Activated gamma-delta T cell treated with anti-CD3 and anti-CD28 coated beads, Interleukin-2, amount 50 U/mL, for 16 hours (primary cell): ENCODE results near the gene SARS2.
"Not testable (repeated sequence)": the region's sequence is repeated elsewhere in the genome, so short reads cannot be mapped to it uniquely, and the experiment has no call there.

Experiments
- DNase-seq: peaks from one replicate; pipeline ENCODE4 v3.0.0-alpha.2; 2020; ENCODE audit warnings: low read depth

Gene SARS2, protein sequence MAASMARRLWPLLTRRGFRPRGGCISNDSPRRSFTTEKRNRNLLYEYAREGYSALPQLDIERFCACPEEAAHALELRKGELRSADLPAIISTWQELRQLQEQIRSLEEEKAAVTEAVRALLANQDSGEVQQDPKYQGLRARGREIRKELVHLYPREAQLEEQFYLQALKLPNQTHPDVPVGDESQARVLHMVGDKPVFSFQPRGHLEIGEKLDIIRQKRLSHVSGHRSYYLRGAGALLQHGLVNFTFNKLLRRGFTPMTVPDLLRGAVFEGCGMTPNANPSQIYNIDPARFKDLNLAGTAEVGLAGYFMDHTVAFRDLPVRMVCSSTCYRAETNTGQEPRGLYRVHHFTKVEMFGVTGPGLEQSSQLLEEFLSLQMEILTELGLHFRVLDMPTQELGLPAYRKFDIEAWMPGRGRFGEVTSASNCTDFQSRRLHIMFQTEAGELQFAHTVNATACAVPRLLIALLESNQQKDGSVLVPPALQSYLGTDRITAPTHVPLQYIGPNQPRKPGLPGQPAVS

DNA sequence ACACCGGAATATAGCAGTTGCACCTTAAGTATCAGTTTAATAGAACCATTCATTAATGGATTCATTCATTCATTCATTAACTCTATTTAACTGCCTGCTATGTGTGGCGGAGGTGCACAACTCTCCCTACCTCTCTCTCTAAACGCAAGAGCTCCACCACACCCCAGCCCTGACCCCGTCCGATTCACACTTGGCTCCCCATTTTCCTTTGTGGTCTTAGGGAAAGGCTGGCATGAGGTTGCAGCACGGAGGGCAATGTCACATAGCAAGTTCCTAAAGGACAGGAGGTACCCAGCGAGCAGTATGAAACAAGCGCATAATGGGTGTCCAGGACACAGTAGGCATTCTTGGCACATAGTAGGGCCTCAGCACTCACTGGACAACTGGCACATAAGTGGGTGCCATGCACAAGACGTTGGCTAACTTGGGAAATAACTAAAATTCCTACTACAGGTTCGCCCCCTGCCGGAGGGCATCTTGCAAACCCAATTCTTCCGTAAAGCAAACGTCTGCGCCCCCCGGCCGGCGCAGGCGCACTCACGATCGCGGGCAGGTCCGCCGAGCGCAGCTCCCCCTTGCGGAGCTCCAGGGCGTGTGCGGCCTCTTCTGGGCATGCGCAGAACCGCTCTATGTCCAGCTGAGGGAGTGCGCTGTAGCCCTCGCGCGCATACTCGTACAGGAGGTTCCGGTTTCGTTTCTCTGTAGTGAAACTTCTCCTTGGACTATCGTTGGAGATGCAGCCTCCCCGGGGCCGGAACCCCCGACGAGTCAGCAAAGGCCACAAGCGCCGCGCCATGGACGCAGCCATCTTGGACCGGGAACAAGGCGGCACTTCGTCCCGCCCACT, at the start of gene SARS2:
SARS2 (minus strand) TSS at position 835 of the 847 bp plus-strand sequence; CDS start at position 808, 27 bp downstream.
- DNase-seq, result peak; percentile 88

DNA sequence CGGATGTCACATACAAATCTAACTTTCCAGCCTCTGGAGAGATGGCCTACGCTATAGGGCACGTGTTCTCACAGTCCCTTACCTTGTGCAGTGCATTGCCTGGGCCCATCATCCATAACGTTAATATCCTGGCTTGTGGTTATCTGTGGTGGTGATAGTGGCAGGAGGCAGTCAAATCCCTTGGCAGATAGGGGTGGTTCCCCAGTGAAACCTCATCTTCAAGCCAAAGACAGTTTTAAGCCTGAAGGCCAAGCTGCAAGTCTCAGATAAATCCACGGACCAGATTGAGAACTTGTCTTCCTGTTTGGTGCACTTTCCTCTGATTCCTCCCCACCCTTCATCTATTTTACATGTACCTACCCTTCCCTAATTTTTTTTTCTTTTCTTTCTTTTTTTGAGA, 49.2 kb upstream of the SARS2 start:
- DNase-seq, result no peak

DNA sequence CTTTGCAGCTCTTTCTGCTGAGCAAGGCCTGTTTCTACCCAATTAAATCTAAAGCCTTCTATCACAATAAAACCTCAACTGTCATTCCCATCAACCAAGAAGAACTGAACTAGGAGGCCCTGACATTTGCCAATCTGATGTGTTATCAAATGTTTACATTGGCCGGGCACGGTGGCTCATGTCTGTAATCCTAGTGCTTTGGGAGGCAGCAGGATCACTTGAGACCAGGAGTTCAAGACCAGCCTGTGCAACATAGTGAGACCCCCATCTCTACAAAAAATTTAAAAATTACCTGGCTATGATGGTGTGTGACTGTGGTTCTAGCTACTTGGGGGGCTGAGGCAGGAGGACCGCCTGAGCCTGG, 47.7 kb upstream of the SARS2 start:
- DNase-seq, result no peak

DNA sequence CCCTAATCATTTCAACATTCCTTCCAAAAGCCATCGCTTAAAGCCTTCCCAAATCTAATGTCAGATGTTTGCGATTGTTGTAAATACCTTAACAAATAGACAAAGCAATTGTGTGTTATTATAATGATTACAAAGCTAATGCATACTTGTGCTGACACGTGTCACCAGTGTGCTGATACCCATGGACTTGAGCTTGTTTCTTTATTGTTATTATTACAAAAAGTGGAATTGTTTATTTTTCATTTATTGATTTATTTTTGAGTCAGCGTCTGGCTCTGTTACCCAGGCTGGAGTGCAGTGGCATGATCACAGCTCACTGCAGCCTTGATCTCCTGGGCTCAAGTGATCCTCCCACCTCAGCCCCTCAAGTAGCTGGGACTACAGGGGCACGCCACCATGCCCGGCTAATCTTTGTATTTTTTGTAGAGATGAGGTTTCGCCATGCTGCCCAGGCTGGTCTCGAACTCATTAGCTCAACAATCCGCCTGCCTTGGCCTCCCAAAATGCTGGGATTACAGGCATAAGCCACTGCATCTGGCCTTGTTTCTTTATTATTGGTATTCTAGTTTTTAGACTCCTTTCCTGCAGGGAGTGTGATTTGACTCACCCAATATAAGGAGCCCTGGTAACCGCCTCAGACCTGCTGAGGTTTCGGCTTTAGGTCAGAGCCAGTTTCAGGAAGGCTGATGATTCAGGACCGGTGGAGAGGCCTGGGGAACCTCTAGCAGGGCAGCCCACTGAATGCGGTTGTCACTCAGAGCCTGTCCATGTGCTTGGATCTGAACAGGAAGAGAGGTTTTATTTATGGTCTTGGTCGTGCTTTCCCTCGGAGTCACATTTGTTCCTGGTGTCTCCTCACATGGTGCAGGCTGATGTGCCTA, 47.1 kb upstream of the SARS2 start:
- DNase-seq, result no peak

DNA sequence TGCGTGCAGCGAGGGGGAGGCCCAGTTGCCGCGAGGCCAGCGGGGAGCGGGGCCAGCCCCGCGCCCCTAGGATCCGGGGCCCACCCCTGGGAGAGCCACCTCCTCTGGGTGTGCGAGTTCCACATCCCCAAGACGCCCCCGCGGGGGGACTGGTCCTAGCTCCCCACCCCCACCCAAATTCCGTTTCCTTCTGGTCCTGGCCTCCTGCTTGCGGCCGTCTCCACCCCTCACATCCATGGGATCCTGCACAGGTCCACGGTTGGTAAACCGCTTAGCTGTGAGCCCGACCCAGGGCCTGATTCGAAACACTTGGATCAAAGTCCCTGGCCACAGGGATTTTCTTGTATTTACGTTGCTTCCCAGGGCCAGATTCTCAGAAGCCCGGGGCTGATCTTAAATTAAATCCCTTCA, 45.3 kb upstream of the SARS2 start:
- DNase-seq, result no peak

DNA sequence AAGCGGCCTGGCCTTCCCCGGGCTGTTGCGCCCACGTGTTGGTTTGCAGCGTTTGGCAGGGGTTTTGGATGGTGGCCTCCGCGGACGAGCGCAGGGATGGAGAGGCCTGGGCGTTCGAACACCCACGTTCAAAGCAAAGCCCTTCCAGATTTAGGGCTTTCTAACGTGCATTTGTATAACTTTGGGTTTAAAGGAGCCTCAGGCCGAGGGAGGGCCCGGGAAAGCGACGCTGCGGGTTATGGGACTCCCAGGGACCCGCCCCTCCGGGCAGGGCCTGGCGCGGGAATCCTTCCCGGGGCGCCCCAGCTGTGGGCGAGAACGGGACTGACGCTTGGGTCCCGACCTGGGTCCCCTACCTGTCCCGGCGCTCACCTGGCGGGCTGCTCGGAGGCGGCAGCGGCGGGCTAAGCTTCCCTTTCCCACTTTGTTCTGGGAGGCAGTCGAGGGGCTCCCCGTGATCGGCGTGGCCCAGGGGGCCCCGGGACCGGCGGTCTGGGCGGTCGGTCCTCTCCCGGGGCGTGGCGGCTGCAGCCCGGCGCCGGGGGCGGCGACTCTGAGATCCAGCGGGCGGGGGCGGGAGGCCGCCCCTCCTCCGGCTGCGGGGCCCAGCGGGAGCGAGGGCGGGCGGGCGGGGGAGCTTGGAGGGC, 44.8 kb upstream of the SARS2 start, which contains the start of gene FBXO17:
FBXO17 (minus strand) TSS at position 529 of the 647 bp plus-strand sequence. CDS start 25,423 bp downstream, outside the sequence.
- no peak for DNase-seq

DNA sequence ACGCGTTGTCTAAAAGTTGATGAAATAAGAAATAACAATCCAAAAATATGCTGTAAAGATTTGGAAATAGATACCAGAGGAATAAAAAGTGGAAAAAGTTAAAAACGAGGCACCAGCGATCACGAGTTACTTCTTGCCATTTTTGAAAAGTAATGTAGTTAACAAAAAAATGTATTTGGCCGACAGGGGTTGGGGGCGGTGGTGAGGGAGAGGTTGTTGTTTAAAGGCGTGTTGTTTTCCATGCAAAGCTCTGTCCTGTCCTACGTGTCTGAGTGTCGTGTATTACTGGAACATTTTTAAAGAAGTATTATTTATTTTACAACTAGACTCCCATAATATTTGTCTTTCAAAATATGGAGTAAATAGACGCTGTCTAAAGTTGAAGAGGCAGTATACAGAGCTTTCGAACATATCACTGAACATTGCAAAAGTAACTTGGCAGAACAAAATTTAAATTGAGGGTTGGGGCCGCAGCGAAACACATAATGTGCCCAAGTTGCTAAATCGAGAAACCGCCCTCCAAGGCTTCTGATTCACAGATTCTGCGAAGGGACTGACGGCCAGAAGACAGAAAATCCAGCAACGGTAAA, 44.2 kb upstream of the SARS2 start:
- DNase-seq, result no peak

DNA sequence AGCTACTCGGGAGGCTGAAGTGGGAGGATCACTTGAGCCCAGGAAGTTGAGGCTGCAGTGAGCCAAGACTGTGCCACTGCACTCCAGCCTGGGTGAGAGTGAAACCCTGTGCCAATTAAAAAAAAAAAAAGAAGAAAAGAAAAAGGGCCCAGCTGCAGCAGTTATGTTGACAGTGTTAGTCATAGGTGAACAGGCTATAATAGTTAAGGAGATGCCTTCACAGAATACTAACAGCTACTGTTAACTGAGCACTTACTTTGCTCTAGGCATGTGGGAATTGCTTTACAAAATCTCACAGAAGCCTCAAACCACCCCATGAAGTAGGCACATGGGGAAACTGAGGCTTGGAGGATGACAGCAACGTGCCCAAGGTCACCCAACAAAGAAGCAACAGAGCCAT, 41.1 kb upstream of the SARS2 start:
- DNase-seq, result no peak

DNA sequence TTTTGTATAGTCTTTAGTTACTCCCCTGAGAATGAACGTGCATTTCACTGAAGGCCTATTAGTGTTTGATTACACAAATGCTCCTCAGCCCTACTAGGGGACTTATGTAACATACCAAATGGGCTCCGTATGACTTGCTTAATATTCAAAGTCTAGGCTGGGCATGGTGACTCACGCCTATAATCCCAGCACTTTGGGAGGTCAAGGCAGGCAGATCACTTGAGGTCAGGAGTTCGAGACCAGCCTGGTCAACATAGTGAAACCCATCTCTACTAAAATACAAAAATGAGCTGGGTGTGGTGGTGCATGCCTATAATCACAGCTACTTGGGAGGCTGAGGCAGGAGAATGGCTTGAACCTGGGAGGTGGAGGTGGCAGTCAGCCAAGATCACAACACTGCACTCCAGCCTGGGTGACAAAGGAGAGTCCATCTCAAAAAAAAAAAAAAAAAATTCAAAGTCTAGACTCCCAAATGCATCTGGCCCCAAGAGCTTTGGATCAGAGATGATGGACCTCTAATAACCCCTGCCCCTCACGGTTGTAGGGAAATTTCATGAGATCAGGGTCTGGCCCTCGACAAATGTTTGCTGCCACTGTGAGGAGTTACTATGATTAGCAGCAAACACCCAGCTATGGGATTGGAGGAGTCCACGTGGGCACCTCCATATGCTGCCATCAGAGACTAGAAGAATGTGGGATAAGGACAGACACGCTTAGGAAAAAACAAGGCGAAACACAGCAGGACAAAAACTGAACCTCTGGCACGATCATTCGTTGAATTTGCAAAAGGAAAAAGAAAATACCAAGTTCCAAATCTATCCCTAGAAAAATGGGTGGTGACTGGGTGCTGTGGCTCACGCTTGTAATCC, 40.3 kb upstream of the SARS2 start:
- DNase-seq, result no peak

DNA sequence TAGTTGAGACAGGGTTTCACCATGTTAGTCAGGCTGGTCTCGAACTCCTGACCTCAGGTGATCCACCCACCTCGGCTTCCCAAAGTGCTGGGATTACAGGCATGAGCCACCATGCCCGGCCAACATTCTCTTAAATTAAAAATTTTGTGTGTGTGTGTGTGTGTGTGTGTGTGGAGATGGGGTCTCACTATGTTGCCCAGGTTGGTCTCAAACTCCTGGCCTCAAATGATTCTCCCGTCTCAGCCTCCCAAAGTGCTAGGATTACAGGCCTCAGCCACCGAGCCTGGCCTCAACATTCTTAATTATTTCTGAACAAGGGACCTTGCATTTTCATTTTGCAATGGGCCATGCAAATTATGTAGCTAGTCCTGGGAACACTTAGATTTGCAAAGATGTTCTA, 35.6 kb upstream of the SARS2 start:
- DNase-seq, result not testable (repeated sequence)

DNA sequence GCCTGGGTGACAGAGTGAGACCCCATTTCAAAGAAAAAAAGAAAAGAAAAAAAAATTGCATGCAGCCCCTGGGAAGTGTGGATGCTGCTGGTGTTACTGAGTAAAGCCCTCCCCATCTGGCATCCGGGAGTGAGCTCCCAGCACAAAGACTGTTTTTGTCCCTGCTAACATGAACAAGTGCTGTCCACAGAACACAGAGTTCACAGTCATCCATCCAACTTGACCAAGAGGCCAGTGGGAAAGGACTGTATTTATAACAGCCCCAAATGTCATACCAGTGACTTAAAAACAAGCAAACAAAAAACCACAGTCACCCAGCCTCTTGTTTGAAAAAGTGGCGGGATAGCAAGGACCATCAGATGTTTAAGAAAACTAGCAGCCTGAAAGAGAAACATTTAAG, 34.2 kb upstream of the SARS2 start:
- DNase-seq, result no peak

DNA sequence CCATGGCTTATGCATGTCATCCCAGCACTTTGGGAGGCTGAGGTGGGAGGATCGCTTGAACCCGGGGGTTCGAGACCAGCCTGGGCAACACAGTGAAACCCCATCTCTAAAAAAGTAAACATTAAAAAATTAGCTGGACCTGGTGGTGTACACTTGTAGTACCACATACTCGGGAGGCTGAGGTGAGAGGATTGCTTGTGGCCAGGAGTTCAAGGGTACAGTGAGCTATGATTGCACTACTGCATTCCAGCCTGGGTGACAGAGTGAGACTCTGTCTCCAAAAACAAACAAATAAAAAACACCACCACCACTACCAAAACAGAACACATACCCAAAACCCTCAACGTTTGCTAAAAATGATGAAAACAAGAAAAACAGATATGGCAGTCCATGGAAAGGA, 29.1 kb upstream of the SARS2 start:
- no peak for DNase-seq

DNA sequence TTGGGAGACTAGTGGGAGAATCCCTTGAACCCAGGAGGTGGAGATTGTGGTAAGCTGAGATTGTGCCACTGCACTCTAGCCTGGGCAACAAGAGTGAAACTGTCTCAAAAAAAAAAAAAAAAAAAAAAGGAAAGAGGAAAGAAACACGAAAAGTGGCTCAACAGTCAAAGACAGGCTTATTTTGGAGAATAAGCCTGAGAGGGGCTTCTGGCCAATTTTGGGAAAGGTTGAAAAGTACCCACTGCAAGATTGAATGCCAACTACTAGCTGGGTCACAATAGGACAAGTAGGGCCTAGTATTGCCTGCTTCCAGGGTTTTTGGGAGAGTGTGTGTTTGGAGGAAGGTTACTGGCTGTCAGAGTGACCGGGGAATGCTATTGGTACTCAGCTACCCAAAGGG, 27.7 kb upstream of the SARS2 start:
- no peak for DNase-seq

DNA sequence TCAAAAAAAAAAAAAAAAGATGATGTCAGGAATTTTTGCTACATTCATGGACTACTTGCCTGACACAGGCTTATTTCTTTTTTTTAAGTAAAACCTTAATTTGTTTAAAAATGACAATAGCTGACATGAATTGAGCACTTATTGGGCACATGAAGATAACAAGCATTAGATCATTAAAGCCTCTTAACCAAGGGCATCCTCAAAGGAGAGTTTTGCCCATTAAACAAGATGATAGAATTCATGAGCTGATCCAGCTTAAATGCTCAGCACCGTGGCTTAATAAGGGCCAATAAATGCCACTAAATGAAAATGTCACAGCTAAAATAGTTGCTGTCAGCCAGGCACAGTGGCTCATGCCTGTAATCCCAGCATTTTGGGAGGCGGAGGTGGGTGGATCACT, 25.7 kb upstream of the SARS2 start:
- DNase-seq, result no peak

DNA sequence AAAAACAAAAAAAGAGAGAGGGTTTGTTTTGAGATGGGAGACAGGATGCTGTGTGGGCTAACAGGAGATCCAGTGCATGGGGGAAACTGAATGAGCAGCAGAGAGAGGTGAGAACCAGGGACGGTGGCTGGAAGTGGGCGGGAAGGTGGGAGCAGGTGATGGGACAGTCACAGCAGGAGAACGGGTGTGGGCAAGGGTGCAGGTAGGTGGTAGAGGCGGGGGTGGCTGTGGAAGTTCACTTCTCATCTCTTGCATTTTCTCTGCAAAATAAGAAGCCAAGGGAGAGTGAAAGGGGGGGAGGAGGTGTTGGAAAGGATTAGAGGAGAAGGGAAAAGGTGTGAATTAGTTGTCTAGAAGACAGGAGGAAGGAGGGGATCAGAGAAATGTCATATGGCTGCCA, 23.1 kb upstream of the SARS2 start:
- no peak for DNase-seq

DNA sequence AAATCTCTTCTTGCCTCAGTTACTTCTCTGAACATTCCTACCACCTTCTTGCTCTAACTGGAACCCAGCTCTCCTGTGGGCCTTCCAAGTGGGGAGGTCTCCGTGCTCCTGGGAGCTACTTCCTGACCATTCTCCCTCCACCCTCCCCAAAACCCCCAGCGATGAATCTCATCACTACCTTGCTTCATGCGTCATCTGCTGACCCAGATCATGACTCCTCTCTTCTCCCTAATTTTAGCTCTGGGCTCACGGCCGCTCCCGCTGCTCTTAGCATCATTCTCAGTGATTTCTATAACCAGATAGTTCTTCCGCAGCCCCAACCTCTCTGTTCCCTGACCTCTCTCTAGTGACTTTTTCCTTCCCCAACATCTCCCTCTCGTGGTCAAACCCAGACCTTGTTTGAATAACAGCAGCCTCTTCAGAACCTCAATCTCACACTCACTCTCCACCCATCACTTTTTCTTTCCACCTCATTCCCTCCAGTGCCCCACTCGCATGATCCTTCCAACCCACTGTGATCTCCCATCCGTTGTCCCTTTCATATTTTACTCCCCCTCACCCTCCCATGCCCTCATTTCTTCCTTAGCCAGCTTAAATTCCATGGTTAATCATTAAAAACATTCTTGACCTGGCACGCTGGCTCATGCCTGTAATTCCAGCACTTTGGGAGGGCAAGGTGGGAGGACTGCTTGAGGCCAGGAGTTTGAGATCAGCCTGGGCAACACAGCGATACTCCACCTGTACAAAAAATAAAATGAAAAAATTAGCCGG, 22.0 kb upstream of the SARS2 start:
- no peak for DNase-seq

DNA sequence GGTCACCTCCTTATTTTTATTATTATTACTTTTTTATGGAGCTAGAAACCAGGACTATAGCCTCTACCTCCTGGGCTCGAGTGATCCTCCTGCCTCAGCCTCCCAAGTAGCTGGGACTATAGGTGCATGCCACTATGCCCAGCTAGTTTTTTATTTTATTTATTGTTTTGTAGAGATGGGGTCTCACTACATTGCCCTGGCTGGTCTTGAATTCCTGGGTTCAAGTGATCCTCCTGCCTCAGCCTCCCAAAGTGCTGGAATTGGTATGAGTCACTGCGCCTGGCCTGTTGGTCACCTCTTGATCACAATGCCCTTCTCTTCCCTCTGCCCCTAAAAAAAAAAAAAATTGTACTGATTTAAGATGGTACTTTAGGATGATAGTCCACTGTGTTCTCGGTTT, 20.6 kb upstream of the SARS2 start:
- no peak for DNase-seq

DNA sequence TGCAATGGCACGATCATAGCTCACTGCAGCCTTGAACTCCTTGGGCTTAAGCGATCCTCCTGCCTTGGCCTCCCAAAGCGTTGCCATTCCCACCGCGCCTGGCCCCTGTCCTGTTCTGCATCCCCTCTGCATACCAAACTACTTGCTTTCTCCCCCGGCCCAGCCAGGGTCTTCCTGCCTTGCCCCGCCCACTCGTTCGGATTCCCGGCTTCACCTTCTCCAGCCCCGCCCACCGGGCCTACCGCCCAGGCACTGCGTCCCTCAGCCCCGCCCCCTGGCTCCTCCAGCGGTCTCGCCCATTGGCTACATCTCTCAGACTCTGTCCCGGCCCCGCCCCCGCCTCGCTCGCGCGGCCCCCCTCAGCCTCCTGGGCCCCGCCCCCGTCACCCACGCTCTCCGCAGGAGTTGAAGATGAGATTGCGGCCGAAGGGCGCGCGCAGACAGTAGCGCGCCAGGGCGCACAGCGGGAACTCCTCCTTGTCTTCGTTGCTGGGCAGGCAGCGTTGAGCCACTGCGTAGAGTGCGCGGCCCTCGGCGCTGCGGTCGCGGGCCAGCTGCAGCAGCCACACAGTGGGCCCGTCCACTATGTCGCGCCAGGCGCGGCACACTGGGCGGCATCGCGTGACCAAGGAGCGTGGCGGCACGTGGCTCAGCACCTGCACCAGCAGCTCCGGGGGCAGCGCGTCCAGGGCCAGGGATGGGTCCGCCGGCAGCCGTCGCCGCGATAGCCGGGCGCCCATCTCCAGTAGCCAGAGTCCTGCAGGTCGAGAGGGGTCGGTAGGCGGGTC, 19.2 kb upstream of the SARS2 start:
- peak; percentile 55 for DNase-seq
